ENCODE results near the gene PLCH2.

- TF ChIP-seq, protein P1, sequence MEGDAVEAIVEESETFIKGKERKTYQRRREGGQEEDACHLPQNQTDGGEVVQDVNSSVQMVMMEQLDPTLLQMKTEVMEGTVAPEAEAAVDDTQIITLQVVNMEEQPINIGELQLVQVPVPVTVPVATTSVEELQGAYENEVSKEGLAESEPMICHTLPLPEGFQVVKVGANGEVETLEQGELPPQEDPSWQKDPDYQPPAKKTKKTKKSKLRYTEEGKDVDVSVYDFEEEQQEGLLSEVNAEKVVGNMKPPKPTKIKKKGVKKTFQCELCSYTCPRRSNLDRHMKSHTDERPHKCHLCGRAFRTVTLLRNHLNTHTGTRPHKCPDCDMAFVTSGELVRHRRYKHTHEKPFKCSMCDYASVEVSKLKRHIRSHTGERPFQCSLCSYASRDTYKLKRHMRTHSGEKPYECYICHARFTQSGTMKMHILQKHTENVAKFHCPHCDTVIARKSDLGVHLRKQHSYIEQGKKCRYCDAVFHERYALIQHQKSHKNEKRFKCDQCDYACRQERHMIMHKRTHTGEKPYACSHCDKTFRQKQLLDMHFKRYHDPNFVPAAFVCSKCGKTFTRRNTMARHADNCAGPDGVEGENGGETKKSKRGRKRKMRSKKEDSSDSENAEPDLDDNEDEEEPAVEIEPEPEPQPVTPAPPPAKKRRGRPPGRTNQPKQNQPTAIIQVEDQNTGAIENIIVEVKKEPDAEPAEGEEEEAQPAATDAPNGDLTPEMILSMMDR (IDR thresholded peaks at IDR 0.05), result no peak
- TF ChIP-seq POLR2A (IDR thresholded peaks at IDR 0.05), result no peak
These were observed 1.9 kb downstream of the PLCH2 start for GRCh38 chr1:2477791-2478499.

Measured in body of pancreas (tissue), 4 donors.